Mucosa of rectum (tissue), 2 donors: Measurements from ENCODE around the gene ZC3H10.

ENCODE experiments used
- H3K27ac ChIP-seq, 2 donors: one replicate each; pipeline ENCODE4 v1.7.0; 2013; ENCODE audit warnings: inconsistent platforms in 2 of 2, low read depth in 2 of 2, low read length in 2 of 2
- H3K27me3 ChIP-seq, 2 donors: one replicate each; pipeline ENCODE4 v1.7.0; 2013; ENCODE audit warnings: low read length in 2 of 2; ENCODE audit not compliant: control insufficient read depth in 2 of 2, insufficient read depth in 2 of 2
- H3K36me3 ChIP-seq, 2 donors: one replicate each; pipeline ENCODE4 v1.7.0; 2013; ENCODE audit warnings: low read length in 2 of 2; ENCODE audit not compliant: control insufficient read depth in 2 of 2, insufficient read depth in 2 of 2
- H3K4me1 ChIP-seq, 2 donors: one replicate each; pipeline ENCODE4 v1.7.0; 2013; ENCODE audit warnings: low read length in 2 of 2, mild to moderate bottlenecking in 1 of 2; ENCODE audit not compliant: control insufficient read depth in 2 of 2, insufficient read depth in 2 of 2
- H3K4me3 ChIP-seq, 2 donors: one replicate each; pipeline ENCODE4 v1.7.0; 2013; ENCODE audit warnings: low read length in 2 of 2
- H3K9ac ChIP-seq, 2 donors: one replicate each; pipeline ENCODE4 v1.7.0; 2013; ENCODE audit warnings: low read length in 2 of 2, low read depth in 1 of 2, mild to moderate bottlenecking in 1 of 2
- H3K9me3 ChIP-seq, 2 donors: one replicate each; pipeline ENCODE4 v1.7.0; 2013; ENCODE audit warnings: low read length in 2 of 2; ENCODE audit not compliant: control insufficient read depth in 2 of 2
- donor health status: healthy.
- donor health status: Normal muscosa, but diverticular disease.

The ZC3H10 gene

GRCh38 chr12:56126732-56127239 lies 8.7 kb downstream of the ZC3H10 start:
- Histone ChIP-seq H3K9me3 (no peaks in the 10 kb centered on the region), H3K27ac (peak overlapping the region; percentile 80 to 89), H3K9ac (peak overlapping the region; percentile 88 to 96), H3K27me3 (no peaks in the 10 kb centered on the region), H3K36me3 (peaks cover 12 to 21% of the 10 kb centered on the region in 2 donors), H3K4me3 (peak overlapping the region; percentile 92 to 97), H3K4me1 (peaks cover 27 to 34% of the 10 kb centered on the region in 2 donors)

- H3K36me3 ChIP-seq: peaks cover 19 to 27% of the 10 kb centered on the region in 2 donors
- peak overlapping the region; percentile 80 to 89 for H3K27ac ChIP-seq
- H3K9ac ChIP-seq: peak overlapping the region; percentile 88 to 96
- H3K27me3 ChIP-seq: no peaks in the 10 kb centered on the region
- peak overlapping the region; percentile 92 to 97 for H3K4me3 ChIP-seq
- no peaks in the 10 kb centered on the region for H3K9me3 ChIP-seq
- peaks cover 27 to 34% of the 10 kb centered on the region in 2 donors for H3K4me1 ChIP-seq
Observed at GRCh38 chr12:56127485-56127887, 9.4 kb downstream of the ZC3H10 start.

DNA sequence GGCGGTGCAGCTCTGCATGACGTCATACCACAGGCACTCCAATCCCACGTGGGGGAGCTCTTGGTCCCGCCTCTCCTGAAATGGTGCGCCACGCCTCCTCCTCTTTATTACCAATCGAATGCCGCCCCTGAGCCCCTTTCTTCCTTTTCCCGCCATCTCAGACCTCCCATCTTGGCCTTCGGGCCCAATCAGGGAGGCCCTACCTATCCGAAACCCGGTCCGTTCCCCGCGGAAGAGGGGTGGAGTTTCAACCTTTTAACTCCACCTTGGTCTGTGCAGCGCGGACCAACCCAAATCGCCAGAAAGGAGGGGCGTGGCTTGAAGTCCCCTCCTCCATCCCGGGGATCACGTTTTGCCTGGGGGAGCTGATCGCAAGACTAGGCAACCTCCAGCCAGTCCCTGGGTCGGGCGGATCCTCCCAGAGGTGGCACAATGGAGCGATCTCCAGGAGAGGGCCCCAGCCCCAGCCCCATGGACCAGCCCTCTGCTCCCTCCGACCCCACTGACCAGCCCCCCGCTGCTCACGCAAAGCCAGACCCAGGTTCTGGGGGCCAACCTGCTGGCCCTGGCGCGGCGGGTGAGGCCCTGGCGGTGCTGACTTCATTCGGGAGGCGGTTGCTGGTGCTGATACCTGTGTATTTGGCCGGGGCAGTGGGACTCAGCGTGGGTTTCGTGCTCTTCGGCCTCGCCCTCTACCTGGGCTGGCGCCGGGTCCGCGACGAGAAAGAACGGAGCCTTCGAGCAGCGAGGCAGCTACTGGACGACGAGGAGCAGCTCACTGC lies 10.0 kb downstream of the ZC3H10 start, which contains the start of gene ESYT1:
TSS of gene ESYT1 (plus strand) at position 380 of the 782 bp plus-strand sequence. CDS start at position 433, 53 bp downstream.
- H3K9ac ChIP-seq: peak within 1 kb of the TSS; percentile 96 to 98
- peak within 1 kb of the TSS; percentile 86 to 93 for H3K27ac ChIP-seq
- peak within 1 kb of the TSS; percentile 92 to 97 for H3K4me3 ChIP-seq
- H3K4me1 ChIP-seq: peaks cover 27 to 34% of the 10 kb centered on the region in 2 donors
- H3K27me3 ChIP-seq: no peaks in the 10 kb centered on the region
- H3K36me3 ChIP-seq: peaks cover 22 to 29% of the 10 kb centered on the region in 2 donors
- H3K9me3 ChIP-seq: no peaks in the 10 kb centered on the region

GRCh38 chr12:56128670-56129205 lies 10.7 kb downstream of the ZC3H10 start:
- peak overlapping the region; percentile 92 to 97 for H3K4me3 ChIP-seq
- peaks cover 27 to 34% of the 10 kb centered on the region in 2 donors for H3K4me1 ChIP-seq
- no peaks in the 10 kb centered on the region for H3K9me3 ChIP-seq
- peaks cover 28 to 35% of the 10 kb centered on the region in 2 donors for H3K36me3 ChIP-seq
- no peaks in the 10 kb centered on the region for H3K27me3 ChIP-seq
- H3K27ac ChIP-seq: peak overlapping the region; percentile 86 to 93
- peak overlapping the region; percentile 96 to 98 for H3K9ac ChIP-seq

- H3K4me1 ChIP-seq: peaks cover 27 to 34% of the 10 kb centered on the region in 2 donors
- peak overlapping the region; percentile 96 to 98 for H3K9ac ChIP-seq
- no peaks in the 10 kb centered on the region for H3K9me3 ChIP-seq
- peaks cover 34 to 39% of the 10 kb centered on the region in 2 donors for H3K36me3 ChIP-seq
- peak overlapping the region; percentile 92 to 97 for H3K4me3 ChIP-seq
- peak overlapping the region; percentile 86 to 93 for H3K27ac ChIP-seq
- H3K27me3 ChIP-seq: no peaks in the 10 kb centered on the region
Observed at GRCh38 chr12:56129206-56129941, 11.3 kb downstream of the ZC3H10 start.

DNA sequence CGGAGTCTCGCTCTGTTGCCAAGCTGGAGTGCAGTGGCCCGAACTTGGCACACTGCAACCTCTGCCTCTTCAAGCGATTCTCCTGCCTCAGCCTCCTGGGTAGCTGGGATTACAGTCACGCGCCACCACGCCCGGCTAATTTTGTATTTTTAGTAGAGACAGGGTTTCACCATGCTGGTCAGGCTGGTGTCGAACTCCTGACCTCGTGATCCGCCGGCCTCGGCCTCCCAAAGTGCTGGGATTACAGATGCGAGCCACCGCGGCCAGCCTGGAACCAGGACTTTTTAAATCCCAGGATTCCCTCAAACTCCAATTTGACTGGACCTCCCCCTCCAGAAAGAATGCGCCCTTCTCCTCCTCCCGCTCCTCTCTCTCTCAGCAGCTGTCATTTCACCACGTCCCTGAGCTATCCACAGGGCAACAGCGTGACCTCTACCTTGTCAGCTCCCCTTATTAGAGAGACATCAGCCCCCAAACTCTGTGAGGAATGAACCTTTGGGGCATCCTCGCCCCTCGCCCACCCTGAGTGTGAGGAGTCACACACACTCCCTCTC lies 12.0 kb downstream of the ZC3H10 start:
- Histone ChIP-seq H3K4me3 (peak overlapping the region in 1 of 2 donors; percentile 97), H3K27me3 (no peaks in the 10 kb centered on the region), H3K9me3 (no peaks in the 10 kb centered on the region), H3K9ac (peak overlapping the region; percentile 96 to 98), H3K27ac (peak overlapping the region in 1 of 2 donors; percentile 93), H3K4me1 (peaks cover 27 to 34% of the 10 kb centered on the region in 2 donors), H3K36me3 (peaks cover 34 to 42% of the 10 kb centered on the region in 2 donors)

GRCh38 chr12:56130876-56131275 lies 12.8 kb downstream of the ZC3H10 start:
- Histone ChIP-seq H3K9ac (no peak overlapping the region), H3K9me3 (no peaks in the 10 kb centered on the region), H3K4me1 (peaks cover 26 to 29% of the 10 kb centered on the region in 2 donors), H3K27me3 (no peaks in the 10 kb centered on the region), H3K4me3 (no peak overlapping the region), H3K27ac (no peak overlapping the region), H3K36me3 (peaks cover 34 to 45% of the 10 kb centered on the region in 2 donors)

DNA sequence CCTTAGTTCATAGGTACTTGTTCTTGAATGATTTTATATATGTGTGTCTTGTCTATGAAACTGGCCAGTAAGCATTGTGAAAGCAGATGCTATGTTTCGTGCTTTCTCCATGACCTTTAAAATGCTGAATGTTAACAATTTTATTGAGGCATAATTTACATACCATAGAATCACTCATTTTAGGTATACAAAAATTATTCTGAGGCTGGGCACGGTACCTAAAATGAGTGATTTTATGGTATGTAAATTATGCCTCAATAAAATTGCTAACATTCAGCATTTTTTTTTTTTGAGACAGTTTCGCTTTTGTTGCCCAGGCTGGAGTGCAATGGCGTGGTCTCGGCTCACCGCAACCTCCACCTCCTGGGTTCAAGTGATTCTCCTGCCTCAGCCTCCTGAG lies 16.8 kb downstream of the ZC3H10 start:
- H3K4me1 ChIP-seq: peaks cover 0 to 3% of the 10 kb centered on the region in 2 donors
- H3K36me3 ChIP-seq: peaks cover 53 to 72% of the 10 kb centered on the region in 2 donors
- no peak overlapping the region for H3K9ac ChIP-seq
- H3K27me3 ChIP-seq: no peaks in the 10 kb centered on the region
- H3K9me3 ChIP-seq: no peaks in the 10 kb centered on the region
- H3K4me3 ChIP-seq: no peak overlapping the region
- H3K27ac ChIP-seq: no peak overlapping the region

- H3K4me3 ChIP-seq: no peak overlapping the region
- H3K9me3 ChIP-seq: no peaks in the 10 kb centered on the region
- H3K9ac ChIP-seq: no peak overlapping the region
- H3K36me3 ChIP-seq: peaks cover 42 to 63% of the 10 kb centered on the region in 2 donors
- no peak overlapping the region for H3K27ac ChIP-seq
- H3K27me3 ChIP-seq: no peaks in the 10 kb centered on the region
- peaks cover 2% of the 10 kb centered on the region in 2 donors for H3K4me1 ChIP-seq
Observed at GRCh38 chr12:56137853-56138571, 19.9 kb downstream of the ZC3H10 start.
